HCEC 1CT (cell line): ENCODE results near the gene ELOB.

Experiments
- DNase-seq: peaks from one replicate; pipeline ENCODE4 v3.0.0-alpha.2; 2017

ELOB gene

GRCh38 chr16:2782583-2783351 lies 5.7 kb upstream of the ELOB start:
- DNase-seq, result no peak

- no peak for DNase-seq
Measured at GRCh38 chr16:2779978-2780898, 3.2 kb upstream of the ELOB start.

- no peak for DNase-seq
Measured at GRCh38 chr16:2779151-2779920, 2.3 kb upstream of the ELOB start.

GRCh38 chr16:2778630-2778958 lies 1.5 kb upstream of the ELOB start:
- DNase-seq, result no peak

GRCh38 chr16:2777903-2778629 lies 986 bp upstream of the ELOB start:
- peak; percentile 20 for DNase-seq

GRCh38 chr16:2776500-2777139 lies 460 bp downstream of the ELOB start:
- no peak for DNase-seq

GRCh38 chr16:2775765-2776499 lies 1.1 kb downstream of the ELOB start:
- no peak for DNase-seq

- DNase-seq, result no peak
Measured at GRCh38 chr16:2775131-2775716, 1.9 kb downstream of the ELOB start.

- DNase-seq, result no peak
Measured at GRCh38 chr16:2774161-2774891, 2.8 kb downstream of the ELOB start.

GRCh38 chr16:2773188-2773968 lies 3.7 kb downstream of the ELOB start:
- DNase-seq, result peak; percentile 25

- DNase-seq, result no peak
Measured at GRCh38 chr16:2771496-2772402, 5.3 kb downstream of the ELOB start.

- peak; percentile 23 for DNase-seq
Measured at GRCh38 chr16:2770057-2770951, 6.8 kb downstream of the ELOB start.

GRCh38 chr16:2769675-2770056 lies 7.4 kb downstream of the ELOB start:
- no peak for DNase-seq

- DNase-seq, result no peak
Measured at GRCh38 chr16:2769100-2769529, 8.0 kb downstream of the ELOB start.

- DNase-seq, result no peak
Measured at GRCh38 chr16:2768403-2769089, 8.5 kb downstream of the ELOB start.

GRCh38 chr16:2767891-2768290 lies 9.2 kb downstream of the ELOB start:
- DNase-seq, result no peak
